GM12864 (cell line): Measurements from ENCODE around the gene PLOD1.

Experiments
- DNase-seq: peaks from one replicate; pipeline ENCODE4 v3.0.0-alpha.2; 2011; ENCODE audit warnings: low read depth
- H3K4me3 ChIP-seq: 2 replicates; pipeline ENCODE4 v1.5.1; 2011; ENCODE audit warnings: mild to moderate bottlenecking, low read depth, low read length, control low read depth
- TF ChIP-seq, protein P1 (sequence below): IDR thresholded peaks from 2 replicates; pipeline ENCODE4 v1.5.1; 2011; ENCODE audit warnings: low read depth, mild to moderate bottlenecking, moderate library complexity, low read length, control low read depth, inconsistent platforms; ENCODE audit errors: missing control alignments

Gene PLOD1

DNA sequence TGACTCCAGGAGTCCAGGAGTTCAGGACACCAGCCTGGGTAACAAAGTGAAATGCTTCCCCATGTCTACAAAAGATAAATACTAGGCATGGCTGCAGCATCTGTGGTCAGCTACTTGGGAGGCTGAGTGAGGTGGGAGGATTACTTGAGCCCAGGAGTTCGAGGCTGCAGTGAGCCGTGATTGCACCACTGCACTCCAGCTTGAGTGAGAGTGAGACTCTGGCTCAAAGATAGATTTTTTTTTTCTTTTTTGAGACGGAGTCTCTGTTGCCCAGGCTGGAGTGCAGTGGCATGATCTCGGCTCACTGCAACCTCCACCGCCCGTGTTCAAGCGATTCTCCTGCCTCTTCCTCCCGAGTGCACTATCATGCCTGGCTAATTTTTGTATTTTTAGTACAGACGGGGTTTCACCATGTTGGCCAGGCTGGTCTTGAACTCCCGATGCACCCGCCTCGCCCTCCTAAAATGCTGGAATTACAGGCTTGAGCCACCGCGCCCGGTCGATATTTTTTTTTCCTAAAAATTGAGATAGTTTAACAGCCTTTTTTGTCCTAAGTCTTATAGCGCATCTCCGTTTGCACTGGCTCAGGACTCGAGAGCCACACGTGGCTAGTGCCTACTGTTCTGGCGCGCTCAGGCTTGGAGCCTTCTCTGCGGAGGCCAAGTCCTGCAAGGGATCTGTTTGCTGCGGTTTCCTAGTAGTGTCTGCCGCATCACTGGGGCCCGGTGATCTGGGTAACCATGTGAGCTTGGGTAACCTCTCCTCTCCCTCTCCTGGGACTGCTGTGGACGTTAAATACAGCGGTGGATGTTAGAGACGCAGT, 44.7 kb downstream of the PLOD1 start:
- TF ChIP-seq, protein P1, sequence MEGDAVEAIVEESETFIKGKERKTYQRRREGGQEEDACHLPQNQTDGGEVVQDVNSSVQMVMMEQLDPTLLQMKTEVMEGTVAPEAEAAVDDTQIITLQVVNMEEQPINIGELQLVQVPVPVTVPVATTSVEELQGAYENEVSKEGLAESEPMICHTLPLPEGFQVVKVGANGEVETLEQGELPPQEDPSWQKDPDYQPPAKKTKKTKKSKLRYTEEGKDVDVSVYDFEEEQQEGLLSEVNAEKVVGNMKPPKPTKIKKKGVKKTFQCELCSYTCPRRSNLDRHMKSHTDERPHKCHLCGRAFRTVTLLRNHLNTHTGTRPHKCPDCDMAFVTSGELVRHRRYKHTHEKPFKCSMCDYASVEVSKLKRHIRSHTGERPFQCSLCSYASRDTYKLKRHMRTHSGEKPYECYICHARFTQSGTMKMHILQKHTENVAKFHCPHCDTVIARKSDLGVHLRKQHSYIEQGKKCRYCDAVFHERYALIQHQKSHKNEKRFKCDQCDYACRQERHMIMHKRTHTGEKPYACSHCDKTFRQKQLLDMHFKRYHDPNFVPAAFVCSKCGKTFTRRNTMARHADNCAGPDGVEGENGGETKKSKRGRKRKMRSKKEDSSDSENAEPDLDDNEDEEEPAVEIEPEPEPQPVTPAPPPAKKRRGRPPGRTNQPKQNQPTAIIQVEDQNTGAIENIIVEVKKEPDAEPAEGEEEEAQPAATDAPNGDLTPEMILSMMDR = no peak
- no peak overlapping the region; the same call in 1 of the 2 replicates for H3K4me3 ChIP-seq
- DNase-seq = no peak

DNA sequence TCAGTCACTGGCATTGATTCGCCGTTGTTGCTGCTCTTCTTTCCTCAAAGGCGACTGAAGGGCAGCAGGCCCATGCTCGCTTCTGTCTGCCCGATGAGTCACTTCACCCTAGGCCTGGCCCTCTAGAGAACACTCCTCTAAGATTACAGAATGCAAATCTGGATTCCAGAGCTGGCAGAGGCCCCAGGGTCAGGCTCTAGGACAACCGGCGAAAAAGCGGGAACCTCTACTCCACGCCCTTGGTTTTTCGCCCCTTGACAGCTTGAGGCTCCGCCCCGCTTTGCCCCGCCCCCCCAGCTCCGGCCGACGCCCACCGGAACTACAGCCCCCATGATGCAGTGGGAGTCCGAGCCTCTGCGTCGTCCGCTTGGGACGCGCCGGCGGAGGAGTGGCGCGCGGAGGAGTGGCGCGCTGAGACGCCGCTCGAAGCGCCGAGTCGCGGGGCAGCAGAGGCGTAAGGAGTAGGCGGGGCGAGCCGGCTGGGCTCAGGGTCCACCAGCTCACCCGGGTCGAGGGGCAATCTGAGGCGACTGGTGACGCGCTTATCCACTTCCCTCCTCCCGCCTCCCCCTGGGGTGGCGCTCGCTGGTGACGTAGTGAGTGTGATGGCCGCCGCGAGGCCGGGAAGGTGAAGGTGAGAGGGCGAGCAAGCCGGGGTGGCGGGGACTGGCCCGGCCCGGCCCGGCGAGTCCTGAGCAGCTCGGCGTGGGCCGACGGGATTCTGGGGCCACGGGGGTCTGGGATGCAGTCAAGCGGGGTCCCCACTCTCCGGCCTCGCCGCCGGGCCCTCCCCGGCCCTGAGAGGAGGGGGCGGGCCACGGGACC, 45.5 kb downstream of the PLOD1 start, which contains the start of gene MFN2:
Gene MFN2 (plus strand): TSS at position 594 of the 825 bp plus-strand sequence. CDS start 8,725 bp downstream, outside the sequence.
- TF ChIP-seq, protein P1 = no peak
- peak; percentile 82 for DNase-seq
- H3K4me3 ChIP-seq = peak within 1 kb of the TSS; percentile 85

DNA sequence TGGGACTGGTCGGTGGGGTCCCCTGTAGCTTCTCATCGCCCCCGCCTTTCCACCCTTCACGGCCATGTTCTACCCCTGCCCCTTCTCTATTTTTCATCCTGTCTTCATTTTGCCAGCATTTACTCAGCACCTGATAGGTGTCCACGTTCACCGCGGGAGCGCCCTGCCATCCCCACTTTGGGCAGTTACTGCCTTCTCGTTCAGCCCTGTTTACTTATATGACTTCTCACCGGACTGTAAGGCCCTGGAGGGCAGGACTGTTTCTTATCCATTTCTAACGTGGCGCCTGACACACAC, 46.1 kb downstream of the PLOD1 start:
- peak overlapping the region; percentile 85 for H3K4me3 ChIP-seq
- no peak for DNase-seq
- TF ChIP-seq, protein P1 = no peak

DNA sequence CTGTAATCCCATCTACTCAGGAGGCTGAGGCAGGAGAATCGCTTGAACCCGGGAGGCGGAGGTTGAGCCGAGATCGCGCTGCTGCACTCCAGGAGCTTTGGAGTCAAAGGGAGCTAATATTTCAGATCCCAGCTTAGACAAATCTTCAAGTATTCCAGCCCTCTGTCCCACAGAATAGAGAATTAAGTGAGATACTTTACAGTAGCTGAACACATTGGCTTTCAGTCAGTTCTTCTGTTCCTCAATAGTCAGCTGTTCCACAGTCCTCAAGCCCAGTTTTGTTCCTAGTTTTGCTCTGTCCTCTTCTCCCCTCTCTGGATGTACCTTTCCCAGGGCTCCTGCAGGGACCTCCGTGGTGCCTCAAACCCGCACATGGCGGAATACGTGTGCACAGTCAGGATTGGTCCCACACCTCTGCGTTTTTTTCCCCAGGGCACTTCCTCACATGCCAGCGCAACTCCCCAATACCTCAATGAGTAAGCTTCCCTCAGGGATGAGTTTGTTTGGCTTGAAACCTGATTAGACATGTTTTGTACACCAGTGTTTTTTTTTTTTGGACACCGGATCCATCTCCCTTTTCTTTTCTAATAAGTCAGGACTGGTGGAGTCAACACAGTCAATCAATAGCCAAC, 47.0 kb downstream of the PLOD1 start:
- TF ChIP-seq, protein P1 = no peak
- no peak for DNase-seq
- H3K4me3 ChIP-seq = peak overlapping the region; percentile 85; the same call in 1 of the 2 replicates

DNA sequence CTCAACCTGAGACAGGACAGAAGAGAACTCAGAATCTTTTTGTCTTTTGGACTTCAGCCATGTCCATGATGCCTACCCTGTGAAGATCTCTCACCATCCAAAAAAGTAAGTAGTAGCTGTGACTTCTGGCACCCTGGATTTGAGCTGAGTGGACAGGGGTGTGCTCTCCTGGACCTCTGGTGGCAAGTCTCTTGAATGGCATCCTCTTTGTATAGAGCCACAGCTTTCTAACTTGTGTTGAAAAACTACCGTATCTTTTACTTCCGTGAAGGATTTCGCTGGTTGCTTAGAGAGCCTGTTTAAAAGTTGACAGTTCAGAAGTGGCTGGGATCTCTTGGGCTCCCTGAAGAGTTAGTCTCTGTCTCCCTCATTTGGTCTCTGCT, 47.5 kb downstream of the PLOD1 start:
- no peak overlapping the region for H3K4me3 ChIP-seq
- DNase-seq = no peak
- TF ChIP-seq, protein P1 = peak; percentile 49

DNA sequence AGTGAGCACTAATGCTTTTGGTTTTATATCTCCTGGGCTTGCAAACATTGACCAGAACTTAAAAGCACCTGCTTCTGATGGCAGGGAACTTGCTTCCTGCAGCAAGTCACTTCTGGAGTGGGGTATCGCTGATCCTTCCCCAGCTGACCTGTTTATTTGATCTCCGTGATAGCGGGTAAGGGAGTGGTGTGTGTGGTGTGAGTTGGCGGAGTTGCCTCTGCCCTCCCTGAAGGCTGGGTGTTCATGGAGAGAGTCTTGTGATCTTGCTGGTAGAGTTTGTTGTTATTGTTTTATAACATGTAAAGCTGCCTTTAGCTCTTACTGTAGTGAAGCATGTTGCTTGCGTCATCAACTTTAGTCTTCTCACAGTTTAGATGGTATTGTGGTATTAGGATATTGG, 49.6 kb downstream of the PLOD1 start:
- no peak for DNase-seq
- no peak overlapping the region for H3K4me3 ChIP-seq
- TF ChIP-seq, protein P1 = no peak
